ENCODE measurements around the gene SNX5.

- TF ChIP-seq TEAD4 (IDR thresholded peaks at IDR 0.05; ENCODE audit: low read depth, low read length) (no peak), MAFK (IDR thresholded peaks at IDR 0.05; ENCODE audit: low read depth, low read length) (no peak), CTCF (IDR thresholded peaks at IDR 0.05; ENCODE audit: control extremely low read depth in 1 of 3, insufficient read depth in 1 of 3, low read depth in 1 of 3, low read length in 3 of 3) (no peak), GABPA (IDR thresholded peaks at IDR 0.05; ENCODE audit: borderline replicate concordance, insufficient read depth, low read length) (no peak), POLR2A (IDR thresholded peaks at IDR 0.05; ENCODE audit: control extremely low read depth in 1 of 2, low read depth in 2 of 2, low read length in 2 of 2) (no peak), EZH2 (IDR thresholded peaks at IDR 0.05; ENCODE audit: low read depth, low read length, severe bottlenecking) (no peak), JUN (IDR thresholded peaks at IDR 0.05; ENCODE audit: low read depth, low read length) (no peak), ZNF274 (IDR thresholded peaks at IDR 0.05; ENCODE audit: borderline replicate concordance, extremely low read depth, low read length) (no peak), RFX5 (IDR thresholded peaks at IDR 0.05; ENCODE audit: borderline replicate concordance, low read depth, low read length) (no peak), CHD2 (IDR thresholded peaks at IDR 0.05; ENCODE audit: low read length) (no peak), EP300 (IDR thresholded peaks at IDR 0.05; ENCODE audit: borderline replicate concordance in 1 of 2, low read depth in 2 of 2, low read length in 2 of 2) (no peak), BACH1 (IDR thresholded peaks at IDR 0.05; ENCODE audit: low read length) (no peak)
Measured at GRCh38 chr20:17951323-17951722, 17.3 kb downstream of the SNX5 start.
